ENCODE results near the gene PDZD8.
A peak's percentile ranks its signal among the peaks of the same experiment; 100 is the strongest.

The PDZD8 gene, protein sequence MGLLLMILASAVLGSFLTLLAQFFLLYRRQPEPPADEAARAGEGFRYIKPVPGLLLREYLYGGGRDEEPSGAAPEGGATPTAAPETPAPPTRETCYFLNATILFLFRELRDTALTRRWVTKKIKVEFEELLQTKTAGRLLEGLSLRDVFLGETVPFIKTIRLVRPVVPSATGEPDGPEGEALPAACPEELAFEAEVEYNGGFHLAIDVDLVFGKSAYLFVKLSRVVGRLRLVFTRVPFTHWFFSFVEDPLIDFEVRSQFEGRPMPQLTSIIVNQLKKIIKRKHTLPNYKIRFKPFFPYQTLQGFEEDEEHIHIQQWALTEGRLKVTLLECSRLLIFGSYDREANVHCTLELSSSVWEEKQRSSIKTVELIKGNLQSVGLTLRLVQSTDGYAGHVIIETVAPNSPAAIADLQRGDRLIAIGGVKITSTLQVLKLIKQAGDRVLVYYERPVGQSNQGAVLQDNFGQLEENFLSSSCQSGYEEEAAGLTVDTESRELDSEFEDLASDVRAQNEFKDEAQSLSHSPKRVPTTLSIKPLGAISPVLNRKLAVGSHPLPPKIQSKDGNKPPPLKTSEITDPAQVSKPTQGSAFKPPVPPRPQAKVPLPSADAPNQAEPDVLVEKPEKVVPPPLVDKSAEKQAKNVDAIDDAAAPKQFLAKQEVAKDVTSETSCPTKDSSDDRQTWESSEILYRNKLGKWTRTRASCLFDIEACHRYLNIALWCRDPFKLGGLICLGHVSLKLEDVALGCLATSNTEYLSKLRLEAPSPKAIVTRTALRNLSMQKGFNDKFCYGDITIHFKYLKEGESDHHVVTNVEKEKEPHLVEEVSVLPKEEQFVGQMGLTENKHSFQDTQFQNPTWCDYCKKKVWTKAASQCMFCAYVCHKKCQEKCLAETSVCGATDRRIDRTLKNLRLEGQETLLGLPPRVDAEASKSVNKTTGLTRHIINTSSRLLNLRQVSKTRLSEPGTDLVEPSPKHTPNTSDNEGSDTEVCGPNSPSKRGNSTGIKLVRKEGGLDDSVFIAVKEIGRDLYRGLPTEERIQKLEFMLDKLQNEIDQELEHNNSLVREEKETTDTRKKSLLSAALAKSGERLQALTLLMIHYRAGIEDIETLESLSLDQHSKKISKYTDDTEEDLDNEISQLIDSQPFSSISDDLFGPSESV

GRCh38 chr10:117375360-117376178 lies at the start of gene PDZD8:
PDZD8 (minus strand) TSS chr10:117375440; CDS start chr10:117375227, 213 bp downstream.
- DNase-seq (ENCODE audit: low spot score): peak; percentile 95
- FAIRE-seq: peak; percentile 30

DNA sequence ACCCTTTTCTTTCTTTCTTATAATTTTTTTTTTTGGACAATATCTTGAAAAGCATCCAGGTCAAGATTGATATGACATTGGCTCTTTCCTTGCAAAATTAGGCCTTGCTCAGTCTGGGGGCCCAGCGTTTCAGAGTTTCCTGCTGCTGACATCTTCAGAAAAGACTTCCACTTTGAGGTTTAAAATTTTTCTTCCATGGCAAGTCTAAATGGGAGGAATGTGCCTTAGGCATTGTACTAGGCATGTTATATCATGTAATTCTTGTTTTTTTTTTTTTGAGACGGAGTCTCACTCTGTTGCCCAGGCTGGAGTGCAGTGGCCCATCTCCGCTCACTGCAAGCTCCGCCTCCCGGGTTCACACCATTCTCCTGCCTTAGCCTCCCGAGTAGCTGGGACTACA lies 48.9 kb upstream of the PDZD8 start:
- DNase-seq (ENCODE audit: low spot score): no peak
- no peak for FAIRE-seq

DNA sequence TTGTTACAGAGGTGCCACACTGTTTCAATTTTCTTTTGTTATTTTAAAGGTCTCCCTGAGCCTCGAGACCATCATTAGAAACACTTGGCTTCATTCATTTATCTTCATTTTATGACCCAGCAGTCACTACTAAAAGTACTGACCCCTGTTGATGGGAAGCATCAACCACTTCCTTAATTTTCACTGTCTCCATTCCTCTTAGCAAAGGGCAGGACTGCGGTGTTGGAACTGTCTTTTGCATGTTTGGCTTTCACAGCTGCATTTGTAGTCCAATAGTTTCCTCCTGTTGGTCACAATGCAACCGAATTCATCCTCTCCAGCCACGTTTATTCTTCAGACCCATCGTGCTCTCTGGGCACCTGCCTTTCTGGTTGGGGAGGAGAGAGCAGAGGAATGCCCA lies 46.7 kb upstream of the PDZD8 start:
- DNase-seq (ENCODE audit: low spot score) (no peak), FAIRE-seq (no peak)

GRCh38 chr10:117420768-117421167 lies 45.5 kb upstream of the PDZD8 start:
- FAIRE-seq (no peak), DNase-seq (ENCODE audit: low spot score) (no peak)

GRCh38 chr10:117419921-117420320 lies 44.7 kb upstream of the PDZD8 start:
- FAIRE-seq (no peak), DNase-seq (ENCODE audit: low spot score) (no peak)

DNA sequence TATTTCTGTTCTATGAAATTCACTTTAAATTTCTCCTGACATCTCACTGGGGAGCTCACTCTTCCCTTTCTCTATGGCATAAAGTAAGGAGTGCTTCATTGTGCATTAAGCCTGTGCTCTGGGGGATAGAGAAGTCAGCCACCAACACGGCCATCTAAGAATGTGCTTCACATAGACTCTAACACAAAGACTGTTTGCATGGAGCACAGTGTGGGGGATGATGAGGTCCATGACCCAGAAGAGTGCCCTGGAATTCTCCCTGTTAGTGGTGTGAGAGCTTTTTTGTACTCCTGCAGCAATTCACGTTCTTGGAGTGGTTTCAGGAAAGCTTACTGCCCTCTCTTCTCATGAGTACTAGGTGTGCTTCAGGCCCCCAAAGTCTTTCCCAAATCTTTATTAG lies 43.9 kb upstream of the PDZD8 start:
- FAIRE-seq (no peak), DNase-seq (ENCODE audit: low spot score) (no peak)

DNA sequence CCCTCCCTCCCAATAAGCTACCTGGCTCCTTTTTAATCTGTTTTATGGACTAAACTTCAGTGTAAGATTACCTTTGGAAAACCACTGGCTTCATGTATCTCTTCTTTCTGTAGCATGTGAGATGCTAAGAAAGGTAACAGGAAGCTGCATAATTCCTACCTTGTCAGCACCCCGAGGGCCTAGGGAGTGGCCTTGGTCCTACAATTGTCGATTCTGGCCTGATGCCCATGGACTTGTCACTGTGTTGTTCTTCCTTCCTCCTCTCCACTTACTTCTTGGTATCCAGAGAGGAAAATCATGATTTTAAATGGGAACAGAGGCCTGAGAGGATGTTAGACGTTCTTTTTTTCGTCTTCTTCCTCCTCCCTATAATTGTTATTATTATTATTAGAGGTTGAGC lies 42.9 kb upstream of the PDZD8 start:
- DNase-seq (ENCODE audit: low spot score) (no peak), FAIRE-seq (no peak)

DNA sequence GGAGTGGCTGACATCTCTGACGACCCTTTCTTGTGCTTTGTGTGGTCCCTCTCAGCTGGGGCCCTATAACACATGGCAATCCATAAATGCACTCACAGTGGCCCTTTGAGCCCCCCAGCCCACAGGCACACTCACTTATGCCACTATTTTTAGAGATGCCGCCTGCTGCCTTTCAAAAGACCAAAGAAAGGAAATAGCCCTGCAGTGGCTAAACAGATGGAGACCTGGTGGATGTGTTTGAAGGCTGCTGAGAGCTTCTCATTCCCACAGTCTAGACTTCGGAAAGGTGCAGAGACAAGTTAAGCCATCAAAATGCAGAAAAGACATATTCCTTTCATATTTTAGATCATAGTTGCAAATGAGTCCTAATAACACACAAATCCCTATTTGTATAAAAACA lies 42.0 kb upstream of the PDZD8 start:
- DNase-seq (ENCODE audit: low spot score) (no peak), FAIRE-seq (no peak)

DNA sequence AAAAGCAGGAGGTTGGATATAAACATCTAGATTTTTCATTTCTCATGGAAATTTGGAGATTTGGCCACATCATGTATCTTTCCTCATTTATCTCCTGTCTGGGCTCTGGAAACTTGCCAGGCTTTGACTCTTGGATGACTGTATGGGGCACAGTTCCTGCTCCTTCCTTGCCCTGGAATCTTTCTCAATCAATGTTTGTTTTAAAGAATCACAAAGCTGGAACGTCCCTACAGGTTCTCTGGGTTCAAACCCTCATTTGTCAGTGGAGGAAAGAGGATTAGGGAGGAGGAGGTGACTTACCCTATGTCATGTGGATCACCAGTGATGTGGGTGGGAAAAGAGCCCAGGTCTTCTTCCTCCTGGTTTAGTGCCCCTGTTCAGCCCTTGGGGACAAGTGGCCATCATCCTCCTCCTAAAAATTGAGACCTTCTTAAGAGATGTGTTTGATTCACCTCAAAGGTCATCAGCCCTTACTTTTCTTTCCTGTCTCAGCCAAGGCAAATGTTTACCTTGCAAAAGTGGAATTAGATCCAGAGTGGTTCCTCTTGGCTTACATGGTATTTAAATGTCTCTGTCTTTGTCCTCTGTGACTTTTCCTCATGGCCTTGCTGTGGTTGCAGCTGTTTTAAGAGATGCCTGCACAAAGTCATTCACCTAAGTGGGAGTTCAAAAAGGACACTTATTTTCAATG lies 38.8 kb upstream of the PDZD8 start:
- no peak for FAIRE-seq
- DNase-seq (ENCODE audit: low spot score): peak; percentile 9

DNA sequence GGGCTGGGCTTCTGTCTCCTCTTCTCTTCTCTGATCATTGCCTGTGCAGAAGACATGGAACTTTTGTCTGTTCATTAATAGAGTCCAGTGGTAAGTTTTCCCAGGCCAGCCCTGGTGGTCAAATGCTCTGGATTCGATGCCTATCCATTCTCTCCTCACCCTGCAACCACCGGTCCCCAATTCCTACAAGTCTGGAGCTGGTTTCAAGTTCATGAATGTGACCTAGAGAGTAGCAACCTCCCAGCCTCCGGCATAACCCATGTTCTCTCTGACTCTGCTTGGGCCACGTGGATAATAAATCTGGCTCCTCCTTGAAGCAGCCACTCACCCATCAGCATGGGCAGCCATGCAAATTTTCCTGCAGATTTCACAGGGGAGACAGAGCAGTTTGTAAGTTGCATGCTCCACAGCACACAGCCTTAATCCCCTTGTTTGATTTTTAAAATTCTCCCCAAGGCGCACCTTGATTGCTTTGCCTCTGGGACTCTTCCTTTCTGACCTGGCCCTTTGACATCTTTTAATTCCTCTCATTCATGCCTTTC lies 37.3 kb upstream of the PDZD8 start:
- FAIRE-seq: no peak

GRCh38 chr10:117411479-117412399 lies 36.5 kb upstream of the PDZD8 start:
- DNase-seq (ENCODE audit: low spot score) (no peak), FAIRE-seq (no peak)

More for the DNA sequence above, 37.3 kb upstream of the PDZD8 start:
- no peak for DNase-seq (ENCODE audit: low spot score)

DNA sequence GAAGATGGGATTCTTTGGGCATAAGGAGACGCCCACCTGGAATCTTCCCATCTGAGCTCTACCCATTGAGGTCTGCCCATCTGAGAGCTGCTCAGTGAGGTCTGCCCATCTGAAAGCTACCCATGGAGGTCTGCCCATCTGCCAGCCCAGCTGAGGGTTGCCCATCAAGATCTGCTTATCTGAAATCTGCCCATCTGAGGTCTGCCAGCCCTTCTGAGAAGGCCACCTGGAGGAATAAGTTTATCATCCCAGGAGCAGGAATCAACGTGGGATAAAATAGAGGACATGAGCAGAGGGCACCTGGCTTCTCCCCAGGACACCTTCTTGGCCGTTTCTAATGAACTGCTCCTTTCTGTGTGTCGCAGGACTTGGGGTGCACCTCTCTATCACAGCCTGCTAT lies 35.3 kb upstream of the PDZD8 start:
- no peak for FAIRE-seq

DNA sequence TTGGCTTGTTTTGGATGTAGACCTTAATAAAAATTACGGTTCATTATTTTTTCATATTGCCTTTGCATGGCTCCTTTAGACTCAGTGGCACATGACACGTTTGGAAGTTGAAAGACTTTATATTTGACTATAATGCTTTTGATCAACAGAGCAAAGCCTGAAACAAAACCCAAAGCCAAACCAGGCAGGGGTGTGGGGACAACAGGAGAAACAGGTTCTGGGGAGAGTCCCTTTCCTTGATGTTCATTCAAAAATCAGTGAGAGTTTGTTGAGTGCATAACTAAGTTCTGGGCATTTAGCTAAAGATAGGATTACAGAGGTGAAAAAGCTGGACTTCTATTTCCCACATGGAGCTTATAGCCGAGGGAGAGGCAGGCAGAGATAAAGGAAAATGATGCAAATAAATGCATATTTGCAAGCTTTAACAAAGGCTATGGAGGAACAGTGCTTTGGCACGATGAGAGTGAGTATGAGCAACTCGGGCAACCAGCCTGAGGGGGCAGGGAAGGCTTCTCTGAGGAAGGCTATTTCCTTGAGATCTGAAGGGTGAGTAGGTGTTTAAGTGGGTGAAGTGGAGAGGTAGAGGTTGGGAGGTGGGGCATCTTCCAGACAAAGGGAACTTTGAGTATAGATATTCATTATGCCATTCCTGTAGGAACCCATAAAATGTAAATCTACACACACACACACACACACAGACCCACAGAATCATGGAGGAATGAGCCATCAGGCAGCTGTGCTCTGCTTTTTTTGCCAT lies 34.5 kb upstream of the PDZD8 start:
- no peak for DNase-seq (ENCODE audit: low spot score)
- no peak for FAIRE-seq

More for the DNA sequence above, 35.3 kb upstream of the PDZD8 start:
- DNase-seq (ENCODE audit: low spot score): no peak

GRCh38 chr10:117408436-117409384 lies 33.5 kb upstream of the PDZD8 start:
- no peak for FAIRE-seq

DNA sequence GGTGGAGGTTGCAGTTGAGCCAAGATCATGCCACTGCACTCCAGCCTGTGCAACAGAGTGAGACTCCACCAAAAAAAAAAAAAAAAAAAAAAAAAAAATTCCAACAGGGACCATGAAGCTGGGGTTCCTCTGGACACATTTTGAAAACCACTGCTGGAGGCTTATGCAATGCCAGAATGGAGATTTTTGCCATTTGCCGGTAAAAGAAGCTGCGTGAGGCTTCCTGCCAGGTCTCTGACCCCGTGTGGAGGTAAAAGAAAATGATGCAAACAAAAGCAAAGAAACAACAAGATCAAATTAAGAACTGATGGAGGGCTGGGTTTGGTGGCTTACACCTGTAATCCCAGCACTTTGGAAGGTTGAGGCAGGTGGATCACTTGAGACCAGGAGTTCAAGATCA lies 30.5 kb upstream of the PDZD8 start:
- DNase-seq (ENCODE audit: low spot score): no peak
- no peak for FAIRE-seq

More at GRCh38 chr10:117408436-117409384, 33.5 kb upstream of the PDZD8 start:
- DNase-seq (ENCODE audit: low spot score): no peak

DNA sequence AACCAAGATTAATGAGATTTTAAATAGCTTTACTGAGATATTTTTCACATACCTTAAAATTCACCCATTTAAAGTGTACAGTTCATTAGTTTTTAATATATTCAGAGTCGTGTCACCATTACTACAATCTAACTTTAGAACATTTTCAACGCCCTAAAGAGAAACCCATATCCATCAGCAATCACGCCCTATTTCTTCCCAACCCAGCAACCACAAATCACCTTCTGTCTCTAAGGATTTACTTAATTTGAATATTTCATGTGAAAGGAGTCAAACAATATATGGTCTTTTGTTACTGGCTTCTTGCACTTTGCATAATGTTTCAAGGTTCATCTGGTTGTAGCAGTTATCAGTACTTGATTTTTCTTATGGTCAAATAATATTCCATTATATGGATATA lies 25.1 kb upstream of the PDZD8 start:
- DNase-seq (ENCODE audit: low spot score) (no peak), FAIRE-seq (no peak)
